HL-60 (cell line): ENCODE results near the gene ALG6.

Experiments
- CTCF ChIP-seq: IDR thresholded peaks from one replicate; pipeline ENCODE4 v1.5.1; 2011; ENCODE audit warnings: low read length, control low read depth, inconsistent platforms; ENCODE audit not compliant: insufficient read depth
- POLR2AphosphoS5 ChIP-seq: IDR thresholded peaks from 2 replicates; pipeline ENCODE4 v1.6.1; 2012; ENCODE audit warnings: low read depth
- TF ChIP-seq, protein P1 (sequence below): IDR thresholded peaks from 2 replicates; pipeline ENCODE4 v1.6.1; 2012; ENCODE audit warnings: low read depth; ENCODE audit not compliant: insufficient replicate concordance

- TF ChIP-seq CTCF: no peak
- TF ChIP-seq, protein P1, sequence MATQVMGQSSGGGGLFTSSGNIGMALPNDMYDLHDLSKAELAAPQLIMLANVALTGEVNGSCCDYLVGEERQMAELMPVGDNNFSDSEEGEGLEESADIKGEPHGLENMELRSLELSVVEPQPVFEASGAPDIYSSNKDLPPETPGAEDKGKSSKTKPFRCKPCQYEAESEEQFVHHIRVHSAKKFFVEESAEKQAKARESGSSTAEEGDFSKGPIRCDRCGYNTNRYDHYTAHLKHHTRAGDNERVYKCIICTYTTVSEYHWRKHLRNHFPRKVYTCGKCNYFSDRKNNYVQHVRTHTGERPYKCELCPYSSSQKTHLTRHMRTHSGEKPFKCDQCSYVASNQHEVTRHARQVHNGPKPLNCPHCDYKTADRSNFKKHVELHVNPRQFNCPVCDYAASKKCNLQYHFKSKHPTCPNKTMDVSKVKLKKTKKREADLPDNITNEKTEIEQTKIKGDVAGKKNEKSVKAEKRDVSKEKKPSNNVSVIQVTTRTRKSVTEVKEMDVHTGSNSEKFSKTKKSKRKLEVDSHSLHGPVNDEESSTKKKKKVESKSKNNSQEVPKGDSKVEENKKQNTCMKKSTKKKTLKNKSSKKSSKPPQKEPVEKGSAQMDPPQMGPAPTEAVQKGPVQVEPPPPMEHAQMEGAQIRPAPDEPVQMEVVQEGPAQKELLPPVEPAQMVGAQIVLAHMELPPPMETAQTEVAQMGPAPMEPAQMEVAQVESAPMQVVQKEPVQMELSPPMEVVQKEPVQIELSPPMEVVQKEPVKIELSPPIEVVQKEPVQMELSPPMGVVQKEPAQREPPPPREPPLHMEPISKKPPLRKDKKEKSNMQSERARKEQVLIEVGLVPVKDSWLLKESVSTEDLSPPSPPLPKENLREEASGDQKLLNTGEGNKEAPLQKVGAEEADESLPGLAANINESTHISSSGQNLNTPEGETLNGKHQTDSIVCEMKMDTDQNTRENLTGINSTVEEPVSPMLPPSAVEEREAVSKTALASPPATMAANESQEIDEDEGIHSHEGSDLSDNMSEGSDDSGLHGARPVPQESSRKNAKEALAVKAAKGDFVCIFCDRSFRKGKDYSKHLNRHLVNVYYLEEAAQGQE: no peak
- no peak for TF ChIP-seq POLR2AphosphoS5
These were observed 38.6 kb downstream of the ALG6 start for GRCh38 chr1:63405987-63406386.
